Chondrocyte (in vitro differentiated cells): Measurements from ENCODE around the gene THSD7B. TPM values are rescaled to one million over a fixed set of nuclear protein-coding genes. Genes with fewer than 3 reads are reported as not detected.

Experiments
- DNase-seq: peaks from one replicate; pipeline ENCODE4 v3.0.0; 2021; ENCODE audit warnings: mixed read lengths, low spot score
- H3K27ac Mint-ChIP-seq: one replicate; pipeline ENCODE4 v1.8.0; 2021; ENCODE audit warnings: mild to moderate bottlenecking, moderate library complexity, mixed read lengths; ENCODE audit not compliant: unreplicated experiment
- H3K27me3 Mint-ChIP-seq: 2 replicates; pipeline ENCODE4 v1.8.0; 2021; ENCODE audit warnings: low read depth, mixed read lengths
- H3K36me3 Mint-ChIP-seq: 2 replicates; pipeline ENCODE4 v1.8.0; 2021; ENCODE audit warnings: low read depth, mixed read lengths
- H3K4me1 Mint-ChIP-seq: 2 replicates; pipeline ENCODE4 v1.8.0; 2021; ENCODE audit warnings: low read depth, mild to moderate bottlenecking, mixed read lengths
- H3K4me3 Mint-ChIP-seq: one replicate; pipeline ENCODE4 v1.8.0; 2021; ENCODE audit warnings: mild to moderate bottlenecking, moderate library complexity, mixed read lengths; ENCODE audit not compliant: unreplicated experiment
- H3K9me3 Mint-ChIP-seq: 2 replicates; pipeline ENCODE4 v1.8.0; 2021; ENCODE audit warnings: low read depth, mixed read lengths
- total RNA-seq: library from RNA; stranded (reverse); gene quantifications from 3 replicates; pipeline ENCODE4 v1.2.1, GENCODE V29; 2021
- TF ChIP-seq, protein P1 (sequence below): fragments of 200-600 bp; sonication (generic); IDR thresholded peaks from 2 replicates; pipeline ENCODE4 v1.5.0; 2021; ENCODE audit warnings: antibody characterized with exemption, mild to moderate bottlenecking, moderate library complexity

Gene THSD7B
- total RNA-seq, 1 donor from 2014 or later: not detected

- H3K27me3 Mint-ChIP-seq: peaks cover 2% of the 10 kb centered on the region
- no peak overlapping the region for H3K4me3 Mint-ChIP-seq
- TF ChIP-seq, protein P1, sequence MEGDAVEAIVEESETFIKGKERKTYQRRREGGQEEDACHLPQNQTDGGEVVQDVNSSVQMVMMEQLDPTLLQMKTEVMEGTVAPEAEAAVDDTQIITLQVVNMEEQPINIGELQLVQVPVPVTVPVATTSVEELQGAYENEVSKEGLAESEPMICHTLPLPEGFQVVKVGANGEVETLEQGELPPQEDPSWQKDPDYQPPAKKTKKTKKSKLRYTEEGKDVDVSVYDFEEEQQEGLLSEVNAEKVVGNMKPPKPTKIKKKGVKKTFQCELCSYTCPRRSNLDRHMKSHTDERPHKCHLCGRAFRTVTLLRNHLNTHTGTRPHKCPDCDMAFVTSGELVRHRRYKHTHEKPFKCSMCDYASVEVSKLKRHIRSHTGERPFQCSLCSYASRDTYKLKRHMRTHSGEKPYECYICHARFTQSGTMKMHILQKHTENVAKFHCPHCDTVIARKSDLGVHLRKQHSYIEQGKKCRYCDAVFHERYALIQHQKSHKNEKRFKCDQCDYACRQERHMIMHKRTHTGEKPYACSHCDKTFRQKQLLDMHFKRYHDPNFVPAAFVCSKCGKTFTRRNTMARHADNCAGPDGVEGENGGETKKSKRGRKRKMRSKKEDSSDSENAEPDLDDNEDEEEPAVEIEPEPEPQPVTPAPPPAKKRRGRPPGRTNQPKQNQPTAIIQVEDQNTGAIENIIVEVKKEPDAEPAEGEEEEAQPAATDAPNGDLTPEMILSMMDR: no peak
- H3K27ac Mint-ChIP-seq: no peak overlapping the region
- peaks cover 3% of the 10 kb centered on the region for H3K9me3 Mint-ChIP-seq
- no peaks in the 10 kb centered on the region for H3K36me3 Mint-ChIP-seq
- no peak for DNase-seq
- H3K4me1 Mint-ChIP-seq: no peaks in the 10 kb centered on the region
These were observed 274.3 kb downstream of the THSD7B start for GRCh38 chr2:137039482-137040152.

DNA sequence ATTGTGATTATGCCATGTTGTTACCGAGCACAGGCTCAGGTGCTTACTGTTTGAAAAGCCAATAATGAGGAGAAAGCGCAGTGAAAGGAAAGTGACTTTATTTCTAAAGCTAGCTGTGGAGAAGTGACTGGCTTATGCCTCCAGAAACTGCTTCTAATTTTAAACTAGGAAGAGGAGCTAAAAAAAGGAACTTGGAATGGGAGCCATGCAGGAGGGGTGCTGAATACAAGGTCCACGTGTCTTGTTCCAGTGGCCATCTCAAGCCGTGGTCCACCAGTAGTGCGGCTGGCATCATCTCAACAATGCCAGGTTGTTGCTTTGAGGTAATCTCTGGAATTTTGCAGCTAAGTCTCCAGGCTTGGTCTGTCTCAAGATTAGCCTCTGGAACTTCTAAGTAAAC is 282.0 kb downstream of the THSD7B start:
- Mint-ChIP-seq H3K4me3 (no peak overlapping the region), H3K9me3 (peaks cover 4% of the 10 kb centered on the region), H3K4me1 (no peaks in the 10 kb centered on the region), H3K27me3 (peaks cover 6% of the 10 kb centered on the region), H3K27ac (no peak overlapping the region), H3K36me3 (no peaks in the 10 kb centered on the region)
- TF ChIP-seq, protein P1: no peak
- DNase-seq: no peak

DNA sequence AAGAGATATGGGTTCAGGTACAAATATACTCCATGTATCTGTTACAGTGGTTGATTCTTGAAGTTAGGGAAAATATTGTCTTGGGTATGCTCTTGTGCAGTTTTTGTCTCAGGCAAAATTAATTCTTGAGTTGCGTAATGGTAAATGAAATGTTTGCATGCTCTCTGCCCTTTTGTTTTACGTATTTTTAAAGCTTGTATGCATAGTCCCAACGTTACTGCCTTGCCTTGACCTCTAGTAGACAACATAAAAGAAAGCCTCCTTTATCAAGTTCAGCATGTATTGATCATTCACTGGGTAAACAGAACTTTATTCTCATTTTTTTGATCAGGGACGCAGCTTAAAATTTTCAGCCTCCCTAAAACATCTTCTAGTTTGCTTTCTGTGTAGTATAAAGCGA is 283.1 kb downstream of the THSD7B start:
- no peaks in the 10 kb centered on the region for H3K36me3 Mint-ChIP-seq
- H3K4me3 Mint-ChIP-seq: no peak overlapping the region
- peaks cover 6% of the 10 kb centered on the region for H3K27me3 Mint-ChIP-seq
- TF ChIP-seq, protein P1: no peak
- no peak overlapping the region for H3K27ac Mint-ChIP-seq
- H3K9me3 Mint-ChIP-seq: peaks cover 4% of the 10 kb centered on the region
- no peak for DNase-seq
- H3K4me1 Mint-ChIP-seq: no peaks in the 10 kb centered on the region

DNA sequence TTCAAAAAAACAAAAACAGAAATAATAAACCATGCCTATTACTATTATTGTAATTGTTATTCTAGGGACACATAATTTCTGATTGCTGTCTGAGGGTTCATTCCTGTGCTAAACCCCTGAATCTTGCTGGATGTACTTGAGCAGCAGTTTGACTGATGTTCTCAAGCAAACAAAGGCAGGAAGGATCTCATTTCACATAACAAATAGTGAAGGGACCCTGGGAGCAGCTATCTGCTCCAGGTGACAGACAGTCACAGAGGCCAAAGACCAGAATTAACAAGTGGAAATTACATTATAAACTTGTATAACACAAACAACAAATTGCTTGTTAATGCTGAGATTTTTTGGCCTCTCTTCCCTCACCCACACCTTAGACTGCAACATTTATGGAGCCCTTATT is 284.2 kb downstream of the THSD7B start:
- TF ChIP-seq, protein P1: no peak
- peaks cover 4% of the 10 kb centered on the region for H3K9me3 Mint-ChIP-seq
- no peaks in the 10 kb centered on the region for H3K36me3 Mint-ChIP-seq
- no peaks in the 10 kb centered on the region for H3K4me1 Mint-ChIP-seq
- H3K27ac Mint-ChIP-seq: no peak overlapping the region
- no peak for DNase-seq
- no peak overlapping the region for H3K4me3 Mint-ChIP-seq
- H3K27me3 Mint-ChIP-seq: peaks cover 6% of the 10 kb centered on the region

- Mint-ChIP-seq H3K4me1 (no peaks in the 10 kb centered on the region), H3K27me3 (peaks cover 6% of the 10 kb centered on the region)
These were observed 285.6 kb downstream of the THSD7B start for GRCh38 chr2:137050949-137051348.

More at GRCh38 chr2:137050949-137051348, 285.6 kb downstream of the THSD7B start:
- no peak overlapping the region for H3K27ac Mint-ChIP-seq
- no peaks in the 10 kb centered on the region for H3K36me3 Mint-ChIP-seq
- H3K9me3 Mint-ChIP-seq: peaks cover 3% of the 10 kb centered on the region
- TF ChIP-seq, protein P1: peak; percentile 50
- no peak for DNase-seq
- no peak overlapping the region for H3K4me3 Mint-ChIP-seq
